ENCODE data around the gene CYP2E1. TPM values are rescaled to one million over a fixed set of nuclear protein-coding genes. Genes with fewer than 3 reads are reported as not detected.

The CYP2E1 gene
- total RNA-seq, 1 experiment from 2014 or later: 0.13 TPM

GRCh38 chr10:133511907-133512528 is 15.1 kb upstream of the CYP2E1 start:
- no peaks in the 10 kb centered on the region for H3K23me2 ChIP-seq (ENCODE audit: insufficient read length, low read depth, low read length, poor library complexity, severe bottlenecking)
- H2AK5ac ChIP-seq (ENCODE audit: insufficient read length, low read length): no peak overlapping the region
- no CpG with 5 or more reads among the region's 4 CpGs for WGBS (ENCODE audit: extremely low coverage, insufficient read length, low lambda C conversion rate)
- no peak for TF ChIP-seq CTCF (conservative IDR thresholded peaks at IDR 0.05)
- H3K14ac ChIP-seq (ENCODE audit: insufficient read depth, low read length): no peak overlapping the region
- no peak overlapping the region for H3K27ac ChIP-seq (ENCODE audit: insufficient read length, low read depth, low read length)
- Mint-ChIP-seq H3K27me3 (ENCODE audit: low read depth) (peaks cover 3% of the 10 kb centered on the region), H3K36me3 (ENCODE audit: insufficient read depth in 1 of 3, low read depth in 3 of 3) (peaks cover 0 to 24% (median 2%) of the 10 kb centered on the region in 3 experiments; a peak in 3 of 7 replicates), H3K9me3 (peaks cover 85% of the 10 kb centered on the region in 2 experiments), H3K27ac (no peak overlapping the region), H3K4me3 (no peak overlapping the region), H3K4me1 (no peaks in the 10 kb centered on the region)
- H3K18ac ChIP-seq (ENCODE audit: insufficient read length, low read depth, low read length): no peak overlapping the region
- H3K9me3 ChIP-seq (ENCODE audit: control insufficient read depth, low read depth, low read length): peaks cover 68% of the 10 kb centered on the region
- H3K27me3 ChIP-seq (ENCODE audit: insufficient read depth, low read length): no peaks in the 10 kb centered on the region
- H3K4me1 ChIP-seq (ENCODE audit: insufficient read depth, low read length): no peaks in the 10 kb centered on the region
- H3K79me2 ChIP-seq (ENCODE audit: insufficient read depth, low read length): no peaks in the 10 kb centered on the region
- H3K4me2 ChIP-seq (ENCODE audit: insufficient read depth, insufficient read length, low read length): no peak overlapping the region
- DNase-seq: no peak
- no peak overlapping the region for H3K23ac ChIP-seq (ENCODE audit: insufficient read length, low read depth, low read length)
- no peak overlapping the region for H4K5ac ChIP-seq (ENCODE audit: insufficient read length, low read depth, low read length)
- H2AFZ ChIP-seq (ENCODE audit: low read length): no peak overlapping the region
- no peak overlapping the region for H3K56ac ChIP-seq (ENCODE audit: insufficient read length, low read depth, low read length)
- H4K91ac ChIP-seq (ENCODE audit: insufficient read length, low read depth, low read length): no peak overlapping the region
- no peak overlapping the region for H3K9ac ChIP-seq (ENCODE audit: extremely low read depth, insufficient read length, low read length)
- no peak overlapping the region for H2BK120ac ChIP-seq (ENCODE audit: low read depth, low read length, poor library complexity, severe bottlenecking)
- no peaks in the 10 kb centered on the region for H3K79me1 ChIP-seq (ENCODE audit: insufficient read depth, low read depth, low read length, poor library complexity, severe bottlenecking)
- no peak overlapping the region for H4K8ac ChIP-seq (replicated peaks; ENCODE audit: insufficient read length, low read depth, low read length)
- no peak overlapping the region for H3K4ac ChIP-seq (ENCODE audit: low read depth, low read length)
- no peak overlapping the region for H3T11ph ChIP-seq (ENCODE audit: low read length)
- H4K20me1 ChIP-seq (ENCODE audit: control insufficient read depth, insufficient read depth, insufficient read length): no peaks in the 10 kb centered on the region
- no peak overlapping the region for H2BK20ac ChIP-seq (ENCODE audit: low read depth, low read length, poor library complexity, severe bottlenecking)
- no peak overlapping the region for H2BK15ac ChIP-seq (ENCODE audit: low read depth, low read length)
- H2BK5ac ChIP-seq (ENCODE audit: insufficient read length, low read length): no peak overlapping the region
- H2BK12ac ChIP-seq (ENCODE audit: insufficient read length, low read depth, low read length): no peak overlapping the region
